Stomach (tissue), 4 donors: ENCODE results near the gene ANTXR2.

ENCODE experiments used
- CTCF ChIP-seq, 7 experiments: fragments of 450-650 bp in 4 of 7; fragments of 200-600 bp in 3 of 7; sonication (generic) in 3 of 7; IDR thresholded peaks; one replicate each; pipeline ENCODE4 v1.5.1; 2016 to 2019; ENCODE audit warnings: antibody characterized with exemption in 7 of 7, control low read depth in 2 of 7, mild to moderate bottlenecking in 1 of 7
- EP300 ChIP-seq: sonication (generic); formaldehyde crosslinking; IDR thresholded peaks from one replicate; pipeline ENCODE4 v1.6.1; 2017; ENCODE audit warnings: antibody characterized with exemption
- POLR2A ChIP-seq, 4 donors: fragments of 450-650 bp; IDR thresholded peaks; one replicate each; pipeline ENCODE4 v1.6.1; 2016; ENCODE audit warnings: antibody characterized with exemption in 4 of 4, control low read depth in 2 of 4, mild to moderate bottlenecking in 1 of 4, moderate library complexity in 1 of 4

GRCh38 chr4:80042821-80043220, 30.2 kb downstream of the ANTXR2 start:
- TF ChIP-seq CTCF (IDR thresholded peaks at IDR 0.05) (no peak), EP300 (no peak), POLR2A (IDR thresholded peaks at IDR 0.05) (no peak)
